ENCODE results near the gene VPS13C.

VPS13C gene

GRCh38 chr15:62093809-62094208 lies 33.6 kb upstream of the VPS13C start:
- Histone ChIP-seq H3K14ac (ENCODE audit: low read length in 2 of 2) (no peak overlapping the region), H3K79me1 (replicated peaks; ENCODE audit: low read length, poor library complexity, severe bottlenecking) (no peaks in the 10 kb centered on the region), H2BK120ac (ENCODE audit: low read depth, low read length) (no peak overlapping the region), H2BK5ac (ENCODE audit: low read depth, low read length, poor library complexity, severe bottlenecking) (no peak overlapping the region), H2AFZ (ENCODE audit: low read depth, low read length) (no peak overlapping the region), H4K8ac (ENCODE audit: low read length) (no peak overlapping the region), H3K4ac (ENCODE audit: low read depth in 1 of 2, low read length in 2 of 2) (no peak overlapping the region), H4K91ac (ENCODE audit: low read length) (no peak overlapping the region), H3K27me3 (ENCODE audit: control insufficient read depth in 1 of 2, insufficient read depth in 1 of 2, low read length in 2 of 2) (no peaks in the 10 kb centered on the region), H3K9me3 (ENCODE audit: control insufficient read depth, low read length) (no peaks in the 10 kb centered on the region), H3K23ac (ENCODE audit: low read length in 2 of 2) (no peak overlapping the region), H3K27ac (ENCODE audit: low read length, poor library complexity, severe bottlenecking) (no peak overlapping the region), H3K4me1 (ENCODE audit: control insufficient read depth, insufficient read depth, low read depth, low read length) (no peaks in the 10 kb centered on the region), H3K18ac (ENCODE audit: low read depth in 1 of 2, low read length in 2 of 2) (no peak overlapping the region), H2BK15ac (ENCODE audit: low read depth, poor library complexity, severe bottlenecking) (no peak overlapping the region), H2BK12ac (ENCODE audit: low read length in 2 of 2) (no peak overlapping the region), H3K36me3 (ENCODE audit: control insufficient read depth in 1 of 2, insufficient read depth in 2 of 2, low read depth in 1 of 2, low read length in 2 of 2) (no peaks in the 10 kb centered on the region), H3K9ac (ENCODE audit: low read length) (no peak overlapping the region), H3K4me2 (ENCODE audit: low read length, poor library complexity, severe bottlenecking) (no peak overlapping the region), H3K4me3 (ENCODE audit: insufficient read depth in 1 of 2, low read depth in 1 of 2, low read length in 2 of 2) (no peak overlapping the region), H2AK5ac (ENCODE audit: low read length, severe bottlenecking) (no peak overlapping the region)
- 82% methylated on average over 4 of the region's 5 CpGs for WGBS
- DNase-seq, result no peak

DNA sequence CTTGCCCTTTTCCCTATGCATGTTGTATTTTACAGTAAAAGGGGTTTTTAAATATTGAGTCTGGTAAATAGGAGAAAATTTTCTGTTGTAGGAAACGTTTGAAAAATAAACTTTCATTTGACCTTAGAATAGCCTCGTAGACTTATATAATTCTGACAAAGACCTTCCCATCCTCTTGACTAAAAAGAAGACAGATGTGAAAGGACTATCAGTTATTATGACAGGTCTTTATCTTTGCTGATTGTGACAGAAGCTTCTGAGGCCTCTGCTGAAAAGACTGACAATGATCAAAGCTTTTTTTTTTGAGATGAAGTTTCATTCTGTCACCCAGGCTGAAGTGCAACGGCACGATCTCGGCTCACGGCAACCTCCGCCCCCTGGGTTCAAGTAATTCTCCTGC lies 30.7 kb upstream of the VPS13C start:
- Histone ChIP-seq H3K18ac (ENCODE audit: low read depth in 1 of 2, low read length in 2 of 2) (no peak overlapping the region), H4K91ac (ENCODE audit: low read length) (no peak overlapping the region), H3K4me2 (ENCODE audit: low read length, poor library complexity, severe bottlenecking) (no peak overlapping the region), H3K79me1 (replicated peaks; ENCODE audit: low read length, poor library complexity, severe bottlenecking) (no peaks in the 10 kb centered on the region), H3K9ac (ENCODE audit: low read length) (no peak overlapping the region), H3K27ac (ENCODE audit: low read length, poor library complexity, severe bottlenecking) (no peak overlapping the region), H2AFZ (ENCODE audit: low read depth, low read length) (no peak overlapping the region), H2BK120ac (ENCODE audit: low read depth, low read length) (no peak overlapping the region), H3K4ac (ENCODE audit: low read depth in 1 of 2, low read length in 2 of 2) (no peak overlapping the region), H2BK5ac (ENCODE audit: low read depth, low read length, poor library complexity, severe bottlenecking) (no peak overlapping the region), H2BK15ac (ENCODE audit: low read depth, poor library complexity, severe bottlenecking) (no peak overlapping the region), H4K8ac (ENCODE audit: low read length) (no peak overlapping the region), H3K9me3 (ENCODE audit: control insufficient read depth, low read length) (no peaks in the 10 kb centered on the region), H3K4me1 (ENCODE audit: control insufficient read depth, insufficient read depth, low read depth, low read length) (no peaks in the 10 kb centered on the region), H3K4me3 (ENCODE audit: insufficient read depth in 1 of 2, low read depth in 1 of 2, low read length in 2 of 2) (no peak overlapping the region), H2BK12ac (ENCODE audit: low read length in 2 of 2) (no peak overlapping the region), H3K14ac (ENCODE audit: low read length in 2 of 2) (no peak overlapping the region), H3K27me3 (ENCODE audit: control insufficient read depth in 1 of 2, insufficient read depth in 1 of 2, low read length in 2 of 2) (no peaks in the 10 kb centered on the region), H3K36me3 (ENCODE audit: control insufficient read depth in 1 of 2, insufficient read depth in 2 of 2, low read depth in 1 of 2, low read length in 2 of 2) (no peaks in the 10 kb centered on the region), H2AK5ac (ENCODE audit: low read length, severe bottlenecking) (no peak overlapping the region), H3K23ac (ENCODE audit: low read length in 2 of 2) (no peak overlapping the region)
- WGBS, result 85% methylated on average over 5 of the region's 7 CpGs
- no peak for DNase-seq

GRCh38 chr15:62089616-62090015 lies 29.4 kb upstream of the VPS13C start:
- DNase-seq, result no peak
- no peak overlapping the region for H3K18ac ChIP-seq (ENCODE audit: low read depth in 1 of 2, low read length in 2 of 2)
- H2BK120ac ChIP-seq (ENCODE audit: low read depth, low read length), result no peak overlapping the region

GRCh38 chr15:62088353-62088693 lies 28.1 kb upstream of the VPS13C start:
- H2BK12ac ChIP-seq (ENCODE audit: low read length in 2 of 2), result no peak overlapping the region
- H3K27me3 ChIP-seq (ENCODE audit: control insufficient read depth in 1 of 2, insufficient read depth in 1 of 2, low read length in 2 of 2), result no peaks in the 10 kb centered on the region
- no peak overlapping the region for H2AFZ ChIP-seq (ENCODE audit: low read depth, low read length)
- DNase-seq, result no peak
- no peak overlapping the region for H3K4me3 ChIP-seq (ENCODE audit: insufficient read depth in 1 of 2, low read depth in 1 of 2, low read length in 2 of 2)
- no peak overlapping the region for H3K14ac ChIP-seq (ENCODE audit: low read length in 2 of 2)
- no peaks in the 10 kb centered on the region for H3K4me1 ChIP-seq (ENCODE audit: control insufficient read depth, insufficient read depth, low read depth, low read length)
- H3K4ac ChIP-seq (ENCODE audit: low read depth in 1 of 2, low read length in 2 of 2), result no peak overlapping the region
- H3K23ac ChIP-seq (ENCODE audit: low read length in 2 of 2), result no peak overlapping the region
- H2BK5ac ChIP-seq (ENCODE audit: low read depth, low read length, poor library complexity, severe bottlenecking), result no peak overlapping the region
- H2AK5ac ChIP-seq (ENCODE audit: low read length, severe bottlenecking), result no peak overlapping the region
- H3K79me1 ChIP-seq (replicated peaks; ENCODE audit: low read length, poor library complexity, severe bottlenecking), result no peaks in the 10 kb centered on the region
- peak overlapping the region; percentile 60 for H3K9ac ChIP-seq (ENCODE audit: low read length)
- no peak overlapping the region for H3K4me2 ChIP-seq (ENCODE audit: low read length, poor library complexity, severe bottlenecking)
- H4K91ac ChIP-seq (ENCODE audit: low read length), result no peak overlapping the region
- H4K8ac ChIP-seq (ENCODE audit: low read length), result no peak overlapping the region
- H3K18ac ChIP-seq (ENCODE audit: low read depth in 1 of 2, low read length in 2 of 2), result no peak overlapping the region
- no peaks in the 10 kb centered on the region for H3K9me3 ChIP-seq (ENCODE audit: control insufficient read depth, low read length)
- H2BK120ac ChIP-seq (ENCODE audit: low read depth, low read length), result no peak overlapping the region
- WGBS, result 73% methylated on average over 1 of the region's 1 CpG
- H3K27ac ChIP-seq (ENCODE audit: low read length, poor library complexity, severe bottlenecking), result no peak overlapping the region
- H2BK15ac ChIP-seq (ENCODE audit: low read depth, poor library complexity, severe bottlenecking), result no peak overlapping the region
- no peaks in the 10 kb centered on the region for H3K36me3 ChIP-seq (ENCODE audit: control insufficient read depth in 1 of 2, insufficient read depth in 2 of 2, low read depth in 1 of 2, low read length in 2 of 2)

More at GRCh38 chr15:62089616-62090015, 29.4 kb upstream of the VPS13C start:
- H3K27ac ChIP-seq (ENCODE audit: low read length, poor library complexity, severe bottlenecking), result no peak overlapping the region
- no peaks in the 10 kb centered on the region for H3K4me1 ChIP-seq (ENCODE audit: control insufficient read depth, insufficient read depth, low read depth, low read length)
- H4K8ac ChIP-seq (ENCODE audit: low read length), result no peak overlapping the region
- H4K91ac ChIP-seq (ENCODE audit: low read length), result no peak overlapping the region
- H2BK5ac ChIP-seq (ENCODE audit: low read depth, low read length, poor library complexity, severe bottlenecking), result no peak overlapping the region
- WGBS, result 84% methylated on average over 2 of the region's 2 CpGs
- no peak overlapping the region for H2AK5ac ChIP-seq (ENCODE audit: low read length, severe bottlenecking)
- no peak overlapping the region for H3K14ac ChIP-seq (ENCODE audit: low read length in 2 of 2)
- no peak overlapping the region for H3K4ac ChIP-seq (ENCODE audit: low read depth in 1 of 2, low read length in 2 of 2)
- H3K9me3 ChIP-seq (ENCODE audit: control insufficient read depth, low read length), result no peaks in the 10 kb centered on the region
- no peaks in the 10 kb centered on the region for H3K79me1 ChIP-seq (replicated peaks; ENCODE audit: low read length, poor library complexity, severe bottlenecking)
- H3K4me2 ChIP-seq (ENCODE audit: low read length, poor library complexity, severe bottlenecking), result no peak overlapping the region
- H3K27me3 ChIP-seq (ENCODE audit: control insufficient read depth in 1 of 2, insufficient read depth in 1 of 2, low read length in 2 of 2), result no peaks in the 10 kb centered on the region
- H3K36me3 ChIP-seq (ENCODE audit: control insufficient read depth in 1 of 2, insufficient read depth in 2 of 2, low read depth in 1 of 2, low read length in 2 of 2), result no peaks in the 10 kb centered on the region
- H2BK12ac ChIP-seq (ENCODE audit: low read length in 2 of 2), result no peak overlapping the region
- no peak overlapping the region for H2BK15ac ChIP-seq (ENCODE audit: low read depth, poor library complexity, severe bottlenecking)
- no peak overlapping the region for H2AFZ ChIP-seq (ENCODE audit: low read depth, low read length)
- H3K4me3 ChIP-seq (ENCODE audit: insufficient read depth in 1 of 2, low read depth in 1 of 2, low read length in 2 of 2), result no peak overlapping the region
- H3K23ac ChIP-seq (ENCODE audit: low read length in 2 of 2), result no peak overlapping the region
- H3K9ac ChIP-seq (ENCODE audit: low read length), result no peak overlapping the region
